ENCODE results near the gene CD3E. TPM values are rescaled to one million over a fixed set of nuclear protein-coding genes. Genes with fewer than 3 reads are reported as not detected.

CD3E gene
- total and polyA plus RNA-seq, 7 donors: 0.28 to 42.3 (median 0.92) TPM; not detected in 2

DNA sequence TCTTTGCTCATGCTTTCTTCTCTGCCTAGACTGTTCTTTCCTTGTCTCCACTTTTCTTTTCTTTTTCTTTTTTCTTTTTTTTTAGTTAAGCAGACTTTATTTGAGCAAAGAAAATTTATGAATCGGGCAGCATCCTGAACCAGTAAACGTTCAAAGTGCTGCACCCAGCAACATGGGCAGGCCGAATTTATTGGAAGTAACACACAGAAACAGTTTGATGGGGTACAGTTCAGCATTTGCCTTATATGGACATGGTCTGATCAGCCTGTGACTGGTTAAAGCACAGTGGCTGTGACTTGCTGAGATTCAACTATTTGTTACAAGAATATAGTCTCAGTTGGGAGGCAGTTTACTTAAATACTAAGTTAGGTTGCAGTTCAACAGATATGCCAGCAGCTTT lies 16.0 kb downstream of the CD3E start:
- Histone ChIP-seq H3K27ac (no peak overlapping the region), H3K9me3 (no peaks in the 10 kb centered on the region), H3K4me3 (no peak overlapping the region), H3K4me1 (peaks cover 0 to 12% (median 4%) of the 10 kb centered on the region in 4 donors), H3K27me3 (peaks cover 0 to 23% (median 5%) of the 10 kb centered on the region in 3 donors), H3K36me3 (no peaks in the 10 kb centered on the region)
- intact Hi-C loops (cut with DNase I): no loop called here
- DNase-seq: no peak
- TF ChIP-seq POLR2AphosphoS5 (IDR thresholded peaks at IDR 0.05) (no peak), EP300 (IDR thresholded peaks at IDR 0.05) (no peak), POLR2A (IDR thresholded peaks at IDR 0.05) (no peak)
- TF ChIP-seq, protein P1, sequence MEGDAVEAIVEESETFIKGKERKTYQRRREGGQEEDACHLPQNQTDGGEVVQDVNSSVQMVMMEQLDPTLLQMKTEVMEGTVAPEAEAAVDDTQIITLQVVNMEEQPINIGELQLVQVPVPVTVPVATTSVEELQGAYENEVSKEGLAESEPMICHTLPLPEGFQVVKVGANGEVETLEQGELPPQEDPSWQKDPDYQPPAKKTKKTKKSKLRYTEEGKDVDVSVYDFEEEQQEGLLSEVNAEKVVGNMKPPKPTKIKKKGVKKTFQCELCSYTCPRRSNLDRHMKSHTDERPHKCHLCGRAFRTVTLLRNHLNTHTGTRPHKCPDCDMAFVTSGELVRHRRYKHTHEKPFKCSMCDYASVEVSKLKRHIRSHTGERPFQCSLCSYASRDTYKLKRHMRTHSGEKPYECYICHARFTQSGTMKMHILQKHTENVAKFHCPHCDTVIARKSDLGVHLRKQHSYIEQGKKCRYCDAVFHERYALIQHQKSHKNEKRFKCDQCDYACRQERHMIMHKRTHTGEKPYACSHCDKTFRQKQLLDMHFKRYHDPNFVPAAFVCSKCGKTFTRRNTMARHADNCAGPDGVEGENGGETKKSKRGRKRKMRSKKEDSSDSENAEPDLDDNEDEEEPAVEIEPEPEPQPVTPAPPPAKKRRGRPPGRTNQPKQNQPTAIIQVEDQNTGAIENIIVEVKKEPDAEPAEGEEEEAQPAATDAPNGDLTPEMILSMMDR (IDR thresholded peaks at IDR 0.05): no peak
- 89 to 91% methylated on average over 3 of the region's 3 CpGs for WGBS, 2 donors

DNA sequence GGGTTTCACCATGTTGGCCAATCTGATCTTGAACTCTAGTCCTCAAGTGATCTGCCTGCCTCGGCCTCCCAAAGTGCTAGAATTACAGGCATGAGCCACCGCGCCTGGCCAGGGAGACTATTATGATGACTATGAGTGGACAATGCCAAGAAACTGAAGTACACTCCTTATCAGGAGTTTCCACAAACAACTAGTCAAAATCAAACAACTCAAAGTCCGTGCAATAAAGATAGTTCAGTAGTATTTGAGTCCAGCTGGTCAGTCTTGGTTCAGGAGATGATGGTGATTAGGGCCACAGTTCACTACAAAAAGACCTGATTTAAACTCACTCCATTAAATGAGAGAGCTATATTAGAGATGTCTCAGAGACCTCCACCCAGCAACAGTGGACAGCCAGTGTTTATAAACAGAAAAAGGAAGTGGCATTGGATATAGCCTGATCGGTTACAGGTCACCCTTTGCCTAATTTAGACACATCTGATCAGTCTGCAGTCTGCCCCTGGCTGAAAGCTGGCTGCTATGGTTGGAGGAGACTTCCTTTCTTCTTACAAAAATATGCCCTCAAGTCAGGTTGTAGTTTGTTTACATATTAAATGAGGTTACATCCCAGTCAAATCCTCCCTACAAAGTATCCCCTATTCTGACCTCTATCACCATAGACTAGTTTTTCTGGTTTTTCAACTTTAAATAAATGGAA lies 17.0 kb downstream of the CD3E start:
- Histone ChIP-seq H3K9me3 (no peaks in the 10 kb centered on the region), H3K36me3 (no peaks in the 10 kb centered on the region), H3K27me3 (peaks cover 0 to 13% (median 0%) of the 10 kb centered on the region in 3 donors), H3K27ac (no peak overlapping the region), H3K4me3 (no peak overlapping the region), H3K4me1 (peaks cover 0 to 4% (median 2%) of the 10 kb centered on the region in 4 donors)
- WGBS, 2 donors: 12 to 56% methylated on average over 5 of the region's 5 CpGs
- intact Hi-C loops (cut with DNase I): no loop called here
- no peak for TF ChIP-seq EP300 (IDR thresholded peaks at IDR 0.05)
- TF ChIP-seq, protein P1 (IDR thresholded peaks at IDR 0.05): no peak
- TF ChIP-seq POLR2A (IDR thresholded peaks at IDR 0.05): no peak
- no peak for TF ChIP-seq POLR2AphosphoS5 (IDR thresholded peaks at IDR 0.05)
- no peak for DNase-seq

DNA sequence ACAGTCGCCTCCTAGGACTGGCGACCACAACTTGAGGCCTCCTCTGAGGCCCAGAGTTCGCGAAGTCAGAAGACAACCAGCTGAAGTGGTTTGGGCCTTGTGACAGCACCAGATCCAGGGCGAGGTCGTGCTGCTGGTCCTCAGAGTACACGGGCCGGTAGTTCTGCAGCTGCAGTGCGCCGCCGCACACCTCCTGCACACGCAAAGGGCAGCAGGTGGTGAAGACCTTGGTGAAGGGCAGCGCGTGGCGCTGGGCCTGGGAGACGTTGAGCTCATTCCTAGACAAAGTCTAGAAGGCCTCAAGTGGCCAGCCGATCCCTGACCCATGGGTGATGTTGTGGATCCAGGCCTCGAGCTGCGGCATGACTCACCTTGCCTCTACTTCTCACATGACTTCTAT lies 18.2 kb downstream of the CD3E start:
- no peak for DNase-seq
- no peaks in the 10 kb centered on the region for H3K9me3 ChIP-seq
- 97% methylated on average over 19 of the region's 19 CpGs for WGBS, 2 donors
- no peak for TF ChIP-seq EP300 (IDR thresholded peaks at IDR 0.05)
- H3K4me1 ChIP-seq: no peaks in the 10 kb centered on the region
- peaks cover 0 to 5% (median 0%) of the 10 kb centered on the region in 3 donors for H3K27me3 ChIP-seq
- no peak overlapping the region for H3K27ac ChIP-seq
- no peaks in the 10 kb centered on the region for H3K36me3 ChIP-seq
- no peak overlapping the region for H3K4me3 ChIP-seq
- intact Hi-C loops (cut with DNase I): no loop called here

DNA sequence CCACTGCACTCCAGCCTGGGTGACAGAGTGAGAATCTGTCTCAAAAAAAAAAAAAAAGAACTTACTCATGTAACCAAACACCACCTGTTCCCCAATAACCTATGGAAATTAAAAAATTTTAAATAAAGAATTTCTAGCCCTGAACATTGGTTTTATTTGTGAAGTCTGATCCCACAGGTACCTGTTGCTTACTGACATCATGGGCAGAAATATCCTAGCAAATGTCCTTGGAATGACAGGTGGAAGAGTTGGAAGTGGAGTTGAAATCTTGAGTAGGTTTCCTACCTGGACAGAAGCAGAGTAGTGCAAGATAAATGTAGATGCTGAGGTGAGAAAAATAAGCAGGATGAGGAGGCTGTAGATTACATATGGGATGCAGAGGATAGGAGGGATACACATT lies 20.8 kb downstream of the CD3E start:
- intact Hi-C loops (cut with DNase I): no loop called here
- DNase-seq: no peak
- no peak overlapping the region for H3K4me3 ChIP-seq
- no peaks in the 10 kb centered on the region for H3K36me3 ChIP-seq
- TF ChIP-seq POLR2A (IDR thresholded peaks at IDR 0.05) (no peak), EP300 (IDR thresholded peaks at IDR 0.05) (no peak), POLR2AphosphoS5 (IDR thresholded peaks at IDR 0.05) (no peak)
- TF ChIP-seq, protein P1 (IDR thresholded peaks at IDR 0.05): no peak
- no peak overlapping the region for H3K27ac ChIP-seq
- H3K9me3 ChIP-seq: no peaks in the 10 kb centered on the region
- no peaks in the 10 kb centered on the region for H3K27me3 ChIP-seq
- no peaks in the 10 kb centered on the region for H3K4me1 ChIP-seq

DNA sequence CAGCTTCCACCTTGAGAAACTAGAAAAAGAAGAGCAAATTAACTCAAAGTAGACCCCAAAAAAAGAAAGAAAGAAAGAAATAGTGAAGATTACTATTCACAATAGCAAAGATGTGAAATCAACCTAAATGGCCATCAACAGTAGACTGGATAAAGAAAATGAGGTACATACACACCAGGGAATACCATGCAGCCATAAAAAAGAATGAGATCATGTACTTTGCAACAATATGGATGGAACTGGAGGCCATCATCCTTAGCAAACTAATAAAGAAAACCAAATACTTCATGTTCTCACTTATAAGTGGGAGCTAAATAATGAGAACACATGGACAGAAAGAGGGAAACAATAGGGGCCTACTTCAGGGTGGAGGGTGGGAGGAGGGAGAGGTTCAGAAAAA lies 24.2 kb downstream of the CD3E start:
- H3K27ac ChIP-seq: no peak overlapping the region
- H3K27me3 ChIP-seq: no peaks in the 10 kb centered on the region
- no peaks in the 10 kb centered on the region for H3K9me3 ChIP-seq
- H3K4me1 ChIP-seq: no peaks in the 10 kb centered on the region
- intact Hi-C loops (cut with DNase I): no loop called here
- no peaks in the 10 kb centered on the region for H3K36me3 ChIP-seq
- no peak overlapping the region for H3K4me3 ChIP-seq
- DNase-seq: no peak
- no peak for TF ChIP-seq POLR2A (IDR thresholded peaks at IDR 0.05)
- TF ChIP-seq, protein P1 (IDR thresholded peaks at IDR 0.05): no peak
- TF ChIP-seq EP300 (IDR thresholded peaks at IDR 0.05): no peak
- TF ChIP-seq POLR2AphosphoS5 (IDR thresholded peaks at IDR 0.05): no peak
